ENCODE data around the gene NEK9.
"Not testable (repeated sequence)": the region's sequence is repeated elsewhere in the genome, so short reads cannot be mapped to it uniquely, and the experiment has no call there.

The NEK9 gene

GRCh38 chr14:75098682-75099081, 28.2 kb downstream of the NEK9 start:
- no peak for DNase-seq

GRCh38 chr14:75098212-75098611, 28.6 kb downstream of the NEK9 start:
- DNase-seq = no peak

DNA sequence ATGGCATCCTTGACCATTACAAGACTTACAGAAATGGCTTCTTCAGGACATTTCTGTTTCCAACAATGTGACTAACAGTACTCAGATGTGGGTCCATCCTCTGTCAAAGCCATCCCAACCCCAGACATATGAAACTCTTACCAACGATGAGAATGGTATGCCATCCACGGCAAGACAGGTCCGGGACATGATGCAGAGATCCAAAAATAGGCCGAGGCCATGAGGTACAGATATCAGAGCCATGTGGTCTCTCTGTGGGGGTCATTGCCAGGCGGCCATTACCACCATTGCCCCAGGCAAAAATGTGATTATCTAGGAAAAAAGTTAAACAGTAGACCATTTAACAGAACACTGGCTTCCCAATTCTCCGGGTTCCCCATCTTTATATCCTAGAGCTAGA, 29.9 kb downstream of the NEK9 start:
- no peak for DNase-seq

DNA sequence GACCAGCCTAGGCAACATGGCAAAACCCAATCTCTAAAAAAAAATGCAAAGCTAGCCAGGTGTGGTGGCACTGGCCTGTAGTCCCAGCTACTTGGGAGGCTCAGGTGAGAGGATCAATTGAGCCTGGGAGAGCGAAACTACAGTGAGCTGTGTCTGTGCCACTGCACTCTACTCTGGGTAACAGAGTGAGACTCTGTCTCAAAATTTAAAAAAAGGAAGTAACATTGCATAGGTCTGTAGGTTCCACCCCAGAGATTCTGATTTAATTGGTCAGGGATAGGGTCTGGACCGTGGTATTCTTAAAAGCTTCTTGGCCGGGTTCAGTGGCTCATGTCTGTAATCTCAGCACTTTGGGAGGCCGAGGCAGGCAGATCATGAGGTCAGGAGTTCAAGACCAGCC, 31.2 kb downstream of the NEK9 start:
- DNase-seq = no peak

- DNase-seq = no peak
Observed at GRCh38 chr14:75094896-75095295, 32.0 kb downstream of the NEK9 start.

DNA sequence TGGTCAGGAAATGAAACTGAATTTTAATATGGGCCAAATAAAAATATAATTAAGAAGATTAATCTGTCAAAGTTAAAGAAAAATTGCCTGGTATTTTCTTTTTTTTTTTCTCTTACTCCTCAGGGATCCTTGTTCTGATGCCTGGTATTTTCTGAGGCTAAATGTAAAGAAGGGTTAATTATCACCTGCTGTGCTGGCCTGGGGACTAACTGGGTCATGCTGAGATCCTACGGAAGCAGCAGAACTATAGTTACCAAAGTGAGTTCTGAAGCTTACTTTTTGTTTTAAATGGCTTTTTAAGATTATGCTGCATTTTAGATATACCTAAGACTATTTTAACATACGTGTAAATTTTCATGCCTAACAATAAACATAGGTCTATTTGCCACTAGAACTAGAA, 34.1 kb downstream of the NEK9 start:
- no peak for DNase-seq

DNA sequence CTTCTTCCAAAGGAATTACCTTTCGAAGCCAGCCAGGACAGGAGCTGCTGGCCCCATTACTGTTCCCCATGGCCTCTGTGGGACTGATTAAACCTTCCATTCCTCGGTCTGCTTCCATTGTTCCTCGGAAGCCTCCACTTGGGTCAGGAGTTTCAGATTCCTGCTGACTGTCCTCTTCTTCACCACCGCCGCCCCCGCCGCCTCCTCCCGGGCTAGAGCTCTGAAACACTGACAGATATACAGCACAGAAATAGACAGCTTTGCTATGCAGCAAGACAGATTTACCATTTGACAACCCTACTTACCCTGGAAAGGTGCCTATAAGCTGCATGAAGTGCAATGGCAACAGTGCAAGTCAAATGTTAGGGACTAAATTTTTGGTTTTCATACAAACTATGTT, 35.6 kb downstream of the NEK9 start:
- no peak for DNase-seq

DNA sequence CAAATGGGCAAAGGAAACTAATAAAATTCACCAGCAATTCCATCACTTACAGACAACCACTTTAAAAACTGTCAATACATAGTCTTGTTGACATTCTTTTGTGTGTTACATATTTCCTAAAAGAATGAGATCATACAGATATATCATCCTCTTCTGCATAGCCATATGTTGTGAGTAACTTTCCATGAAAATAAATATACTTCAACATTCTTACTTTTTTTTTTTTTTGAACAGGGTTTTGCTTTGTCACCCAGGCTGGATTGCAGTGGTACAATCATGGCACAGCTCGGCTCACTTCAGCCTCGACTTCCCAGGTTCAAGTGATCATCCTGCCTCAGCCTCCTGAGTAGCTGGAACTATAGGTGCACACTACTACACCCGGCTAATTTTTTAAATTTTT, 36.5 kb downstream of the NEK9 start:
- no peak for DNase-seq

DNA sequence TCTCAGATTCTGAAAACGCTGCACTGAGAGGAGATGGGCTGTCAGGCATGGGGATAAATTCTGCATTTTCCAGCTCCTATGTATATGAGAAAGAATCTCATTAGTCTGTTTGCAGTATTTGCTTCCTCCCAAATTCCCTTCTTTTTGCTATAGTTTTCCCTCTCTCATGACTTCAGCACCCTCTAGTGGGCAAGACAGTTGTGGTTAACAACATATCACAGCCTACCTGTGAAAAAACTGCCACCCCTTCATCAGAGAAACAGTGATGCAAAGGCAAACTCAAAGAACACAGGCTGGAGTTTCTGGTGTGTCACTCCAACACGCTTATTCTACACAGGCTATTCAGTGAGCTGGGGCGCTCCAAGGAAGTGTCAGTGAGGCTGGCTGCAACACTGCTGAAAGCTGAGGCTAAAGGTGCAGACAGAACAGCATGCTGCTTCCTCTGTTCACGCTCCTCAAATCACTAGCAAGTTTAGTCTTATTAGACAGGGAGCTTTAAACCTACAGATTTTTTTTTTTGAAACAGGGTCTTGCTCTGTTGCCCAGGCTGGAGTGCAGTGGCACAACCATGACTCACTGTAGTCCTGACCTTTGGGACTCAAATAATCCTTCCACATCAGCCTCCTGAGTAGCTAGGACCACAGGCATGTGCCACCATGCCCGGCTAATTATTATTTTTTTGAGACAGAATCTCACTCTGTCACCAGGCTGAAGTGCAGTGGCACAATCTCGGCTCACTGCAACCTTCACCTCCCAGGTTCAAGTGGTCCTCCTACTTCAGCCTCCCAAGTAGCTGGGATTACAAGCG, 38.1 kb downstream of the NEK9 start:
- peak; percentile 32 for DNase-seq

- no peak for DNase-seq
Observed at GRCh38 chr14:75088153-75088552, 38.7 kb downstream of the NEK9 start.

DNA sequence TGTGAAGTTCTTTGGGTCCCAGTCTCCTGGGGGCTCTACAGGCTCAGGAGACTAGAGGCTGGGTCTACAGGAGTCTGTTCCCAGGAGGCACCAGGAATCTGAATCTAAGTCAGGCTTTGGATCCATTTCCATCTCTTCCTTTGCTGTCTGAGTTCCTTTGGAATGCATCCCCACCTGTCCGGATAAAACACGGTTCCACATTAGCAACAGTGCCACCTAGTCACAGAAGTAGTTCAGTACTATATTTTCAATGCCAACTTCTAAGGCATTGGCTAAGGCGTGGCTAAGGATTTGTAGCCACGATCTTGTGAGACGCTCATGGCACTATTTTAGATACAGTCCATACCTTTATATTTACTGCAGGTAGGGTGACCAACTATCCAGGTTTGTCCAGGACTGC, 42.3 kb downstream of the NEK9 start:
- DNase-seq = no peak

- no peak for DNase-seq
Observed at GRCh38 chr14:75083271-75083670, 43.6 kb downstream of the NEK9 start.

- no peak for DNase-seq
Observed at GRCh38 chr14:75081660-75082229, 45.1 kb downstream of the NEK9 start.

DNA sequence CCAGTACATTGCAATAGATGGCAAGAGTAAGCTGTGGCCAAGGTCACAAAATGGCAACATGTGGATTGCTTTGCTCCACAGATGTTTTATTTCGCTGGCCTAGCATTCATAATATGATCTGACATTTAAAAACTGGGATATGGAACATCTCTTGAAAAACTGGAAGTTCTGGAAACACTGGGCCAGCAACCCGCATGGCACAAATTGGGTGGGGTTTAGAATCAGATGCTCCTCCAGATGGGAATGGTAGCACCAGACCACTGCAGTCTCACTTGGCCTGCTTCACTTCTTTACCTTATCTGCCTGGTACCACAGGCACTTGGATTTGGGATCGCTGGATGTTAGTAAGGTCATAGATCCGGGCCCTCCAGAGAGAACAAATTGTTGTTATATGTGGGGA, 47.3 kb downstream of the NEK9 start:
- no peak for DNase-seq

- DNase-seq = no peak
Observed at GRCh38 chr14:75077794-75078193, 49.1 kb downstream of the NEK9 start.

- DNase-seq = no peak
Observed at GRCh38 chr14:75070383-75070782, 56.5 kb downstream of the NEK9 start.

- DNase-seq = no peak
Observed at GRCh38 chr14:75069811-75070145, 57.1 kb downstream of the NEK9 start.

DNA sequence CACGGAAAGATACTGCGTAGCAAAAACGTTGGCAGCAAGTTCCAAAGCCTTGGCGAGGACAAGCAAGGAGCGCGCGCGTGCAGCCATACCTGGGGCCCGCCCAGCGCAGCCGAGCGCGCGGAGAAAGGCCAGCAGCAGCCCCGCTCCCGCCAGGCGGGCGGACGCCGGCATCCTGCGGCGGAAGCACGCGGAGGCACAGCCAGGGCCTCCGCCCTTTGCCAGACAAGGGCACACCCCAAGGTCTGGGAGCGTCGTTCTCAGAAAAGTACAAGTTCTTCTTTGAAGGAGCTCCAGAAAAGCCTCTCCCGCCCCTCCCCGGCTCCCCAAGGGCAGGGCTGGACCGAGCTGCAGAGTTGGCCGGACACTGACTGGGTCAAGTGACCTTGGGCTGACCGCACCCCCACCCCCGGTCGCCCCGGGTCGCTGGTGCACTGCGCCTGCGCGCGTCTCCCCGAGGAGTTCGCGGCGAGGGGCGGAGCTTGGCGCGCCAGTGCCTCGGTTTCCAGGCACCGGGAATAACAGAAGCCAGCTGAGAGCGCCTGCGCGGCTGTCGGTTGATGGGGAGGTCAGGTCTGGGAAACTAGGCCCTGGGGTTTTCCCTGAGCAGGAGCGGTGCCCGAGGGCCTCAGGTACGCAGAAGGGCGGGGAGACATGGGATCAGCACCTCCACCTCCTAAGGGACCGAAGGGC, 57.6 kb downstream of the NEK9 start, which contains the start of gene ZC2HC1C:
Gene ZC2HC1C, plus strand, starts transcription at position 521 of the 690 bp plus-strand sequence. CDS start 933 bp downstream, outside the sequence.
- DNase-seq = peak; percentile 17

- DNase-seq = no peak
Observed at GRCh38 chr14:75068294-75069120, 58.3 kb downstream of the NEK9 start.

DNA sequence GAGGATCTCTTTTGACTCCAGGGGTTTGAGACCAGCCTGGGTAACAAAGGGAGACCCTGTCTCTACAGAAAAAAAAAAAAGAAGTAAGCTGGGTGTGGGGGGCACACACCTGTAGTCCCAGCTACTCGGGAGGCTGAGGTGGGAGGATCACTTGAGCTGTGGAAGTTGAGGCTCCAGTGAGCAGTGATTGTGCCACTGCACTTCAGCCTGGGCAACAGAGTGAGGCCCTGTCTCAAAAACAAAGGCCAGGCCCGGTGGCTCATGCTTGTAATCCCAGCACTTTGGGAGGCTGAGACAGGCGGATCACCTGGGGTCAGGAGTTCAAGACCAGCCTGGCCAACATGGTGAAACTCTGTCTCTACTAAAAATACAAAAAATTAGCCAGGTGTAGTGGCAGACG, 59.1 kb downstream of the NEK9 start:
- not testable (repeated sequence) for DNase-seq

DNA sequence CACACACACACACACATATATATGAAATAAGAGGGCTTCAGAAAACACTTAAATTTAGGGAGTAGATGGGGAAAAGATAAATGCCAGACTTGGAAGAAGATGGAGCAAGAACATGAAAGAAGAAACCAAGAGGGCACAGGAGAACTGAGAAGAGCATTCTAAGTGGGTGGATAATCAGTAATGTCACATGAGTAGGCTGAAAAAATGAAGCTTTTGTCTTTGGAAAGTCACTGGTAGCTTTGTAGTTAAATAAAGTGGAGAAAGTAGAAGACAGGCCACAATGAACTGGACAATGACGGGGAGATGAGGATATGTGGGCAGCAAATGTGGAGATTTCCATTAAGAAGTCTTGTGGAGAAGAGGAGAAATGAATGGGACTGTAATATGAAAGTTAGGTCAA, 59.6 kb downstream of the NEK9 start:
- DNase-seq = no peak

DNA sequence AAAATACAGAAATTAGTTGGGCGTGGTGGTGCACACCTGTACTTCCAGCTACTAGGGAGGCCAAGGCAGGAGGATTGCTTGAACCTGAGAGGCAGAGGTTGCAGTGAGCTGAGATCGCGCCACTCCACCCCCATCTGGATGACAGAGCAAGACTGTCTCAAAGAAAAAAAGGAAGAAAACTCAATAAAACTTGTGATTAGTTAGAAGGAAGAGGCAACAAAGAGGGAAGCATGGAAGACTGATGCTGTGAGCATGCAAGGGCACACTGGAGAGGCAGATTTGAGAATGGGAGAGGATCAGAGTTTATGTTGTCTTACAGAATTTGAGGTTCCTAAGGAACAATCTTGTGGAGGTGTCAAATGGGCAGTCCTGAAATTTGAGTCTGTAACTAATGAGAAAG, 60.2 kb downstream of the NEK9 start:
- DNase-seq = no peak

DNA sequence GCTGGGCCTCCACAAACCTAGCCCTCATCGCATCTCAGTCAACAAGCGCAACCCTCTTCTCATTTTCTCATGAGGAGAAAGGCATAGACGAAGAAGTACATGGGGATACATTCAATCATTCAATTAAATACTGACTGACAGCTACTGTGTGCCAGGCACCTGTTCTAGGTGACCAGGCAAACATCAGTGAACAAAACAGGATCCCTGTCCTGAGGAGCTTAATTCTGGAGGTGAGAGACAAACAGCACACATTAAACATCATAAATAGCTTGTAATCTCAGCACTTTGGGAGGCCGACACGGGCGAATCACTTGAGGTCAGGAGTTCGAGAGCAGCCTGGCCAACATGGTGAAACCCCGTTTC, 62.7 kb downstream of the NEK9 start:
- DNase-seq = no peak

Measured in effector CD4-positive, alpha-beta T cell (primary cell).